H9 (cell line): ENCODE results near the gene TTC23. TPM values are rescaled to one million over a fixed set of nuclear protein-coding genes. Genes with fewer than 3 reads are reported as not detected.

Experiments used
- DNase-seq: peaks from one replicate; pipeline ENCODE4 v3.0.0-alpha.2; 2017
- H2AFZ ChIP-seq: one replicate; pipeline ENCODE4 v1.6.1; 2013; ENCODE audit warnings: mild to moderate bottlenecking, low read length, control low read depth, moderate library complexity
- H2AK5ac ChIP-seq: 2 replicates; pipeline ENCODE4 v1.6.1; 2013; ENCODE audit warnings: low read length, control low read depth, mixed read lengths; ENCODE audit not compliant: insufficient read length
- H2BK120ac ChIP-seq: one replicate; pipeline ENCODE4 v1.6.1; 2013; ENCODE audit warnings: low read depth, mild to moderate bottlenecking, low read length, control low read depth, inconsistent platforms; ENCODE audit not compliant: poor library complexity, severe bottlenecking
- H2BK12ac ChIP-seq: 2 replicates; pipeline ENCODE4 v1.6.1; 2013; ENCODE audit warnings: low read length, control low read depth, mixed read lengths, low read depth; ENCODE audit not compliant: insufficient read length
- H2BK15ac ChIP-seq: 2 replicates; pipeline ENCODE4 v1.6.1; 2013; ENCODE audit warnings: low read depth, low read length, control low read depth
- H2BK20ac ChIP-seq: one replicate; pipeline ENCODE4 v1.6.1; 2013; ENCODE audit warnings: low read depth, mild to moderate bottlenecking, low read length, control low read depth, inconsistent platforms; ENCODE audit not compliant: poor library complexity, severe bottlenecking
- H2BK5ac ChIP-seq: 2 replicates; pipeline ENCODE4 v1.6.1; 2013; ENCODE audit warnings: low read length, control low read depth, mixed read lengths; ENCODE audit not compliant: insufficient read length
- H3K14ac ChIP-seq: 2 replicates; pipeline ENCODE4 v1.6.1; 2013; ENCODE audit warnings: low read length, control low read depth; ENCODE audit not compliant: insufficient read depth
- H3K18ac ChIP-seq: 2 replicates; pipeline ENCODE4 v1.6.1; 2013; ENCODE audit warnings: low read depth, mild to moderate bottlenecking, mixed read lengths, low read length, control low read depth; ENCODE audit not compliant: insufficient read length
- H3K23ac ChIP-seq: 2 replicates; pipeline ENCODE4 v1.6.1; 2013; ENCODE audit warnings: low read length, control low read depth, mixed read lengths, low read depth; ENCODE audit not compliant: insufficient read length
- H3K23me2 ChIP-seq: 2 replicates; pipeline ENCODE4 v1.6.1; 2013; ENCODE audit warnings: low read depth, mild to moderate bottlenecking, mixed read lengths, low read length, control low read depth; ENCODE audit not compliant: insufficient read length, poor library complexity, severe bottlenecking
- H3K27ac ChIP-seq: 2 replicates; pipeline ENCODE4 v1.5.1; 2013; ENCODE audit warnings: low read length, control low read depth, mixed read lengths, low read depth; ENCODE audit not compliant: insufficient read length
- H3K27me3 ChIP-seq: 2 replicates; pipeline ENCODE4 v1.6.1; 2013; ENCODE audit warnings: low read length, control low read depth, inconsistent platforms; ENCODE audit not compliant: insufficient read depth
- H3K4ac ChIP-seq: 2 replicates; pipeline ENCODE4 v1.6.1; 2013; ENCODE audit warnings: low read depth, mild to moderate bottlenecking, control low read depth, inconsistent platforms, low read length, moderate library complexity
- H3K4me1 ChIP-seq: 2 replicates; pipeline ENCODE4 v1.6.1; 2013; ENCODE audit warnings: low read length, control low read depth, inconsistent platforms; ENCODE audit not compliant: insufficient read depth
- H3K4me2 ChIP-seq: 2 replicates; pipeline ENCODE4 v1.6.1; 2013; ENCODE audit warnings: low read length, control low read depth, mixed read lengths; ENCODE audit not compliant: insufficient read length, insufficient read depth
- H3K56ac ChIP-seq: 2 replicates; pipeline ENCODE4 v1.6.1; 2013; ENCODE audit warnings: low read depth, mild to moderate bottlenecking, mixed read lengths, low read length, control low read depth; ENCODE audit not compliant: insufficient read length
- H3K79me1 ChIP-seq: 2 replicates; pipeline ENCODE4 v1.6.1; 2013; ENCODE audit warnings: low read depth, mild to moderate bottlenecking, moderate library complexity, low read length, control low read depth, inconsistent platforms; ENCODE audit not compliant: insufficient read depth, poor library complexity, severe bottlenecking
- H3K79me2 ChIP-seq: 2 replicates; pipeline ENCODE4 v1.6.1; 2013; ENCODE audit warnings: low read length, control low read depth, inconsistent platforms; ENCODE audit not compliant: insufficient read depth
- H3K9ac ChIP-seq: 2 replicates; pipeline ENCODE4 v1.6.1; 2013; ENCODE audit warnings: low read length, control low read depth, mixed read lengths; ENCODE audit not compliant: insufficient read length; ENCODE audit errors: extremely low read depth
- H3K9me3 ChIP-seq: one replicate; pipeline ENCODE4 v1.6.1; 2013; ENCODE audit warnings: low read depth, low read length, inconsistent platforms; ENCODE audit not compliant: control insufficient read depth
- H3T11ph ChIP-seq: one replicate; pipeline ENCODE4 v1.6.1; 2013; ENCODE audit warnings: mild to moderate bottlenecking, low read length, control low read depth, inconsistent platforms
- H4K20me1 ChIP-seq: one replicate; pipeline ENCODE4 v1.6.1; 2013; ENCODE audit not compliant: control insufficient read depth, insufficient read length, insufficient read depth
- H4K5ac ChIP-seq: 2 replicates; pipeline ENCODE4 v1.6.1; 2013; ENCODE audit warnings: low read depth, mild to moderate bottlenecking, mixed read lengths, low read length, control low read depth; ENCODE audit not compliant: insufficient read length
- H4K8ac ChIP-seq: replicated peaks from 2 replicates; pipeline ENCODE4 v1.6.1; 2013; ENCODE audit warnings: low read length, control low read depth, mixed read lengths, low read depth; ENCODE audit not compliant: insufficient read length
- H4K91ac ChIP-seq: 2 replicates; pipeline ENCODE4 v1.6.1; 2013; ENCODE audit warnings: low read depth, mild to moderate bottlenecking, moderate library complexity, mixed read lengths, low read length, control low read depth; ENCODE audit not compliant: insufficient read length
- H3K27ac Mint-ChIP-seq, 3 experiments: 2 replicates in 2 of 3; 3 replicates in 1 of 3; pipeline ENCODE4 v1.8.0; 2020 to 2021; ENCODE audit warnings: mixed read lengths in 3 of 3, mild to moderate bottlenecking in 1 of 3, moderate library complexity in 1 of 3
- H3K27me3 Mint-ChIP-seq: 2 replicates; pipeline ENCODE4 v1.8.0; 2021; ENCODE audit warnings: low read depth, mild to moderate bottlenecking, moderate library complexity, mixed read lengths
- H3K36me3 Mint-ChIP-seq, 3 experiments: 2 replicates in 2 of 3; 3 replicates in 1 of 3; pipeline ENCODE4 v1.8.0; 2020 to 2021; ENCODE audit warnings: low read depth in 3 of 3, mixed read lengths in 3 of 3; ENCODE audit not compliant: insufficient read depth in 1 of 3
- H3K4me1 Mint-ChIP-seq, 2 experiments: 2 replicates each; pipeline ENCODE4 v1.8.0; 2020; ENCODE audit warnings: mixed read lengths in 2 of 2
- H3K4me3 Mint-ChIP-seq, 2 experiments: 2 replicates in 1 of 2; 3 replicates in 1 of 2; pipeline ENCODE4 v1.8.0; 2020 to 2021; ENCODE audit warnings: mild to moderate bottlenecking in 2 of 2, mixed read lengths in 2 of 2, moderate library complexity in 1 of 2
- H3K9me3 Mint-ChIP-seq, 2 experiments: 2 replicates in 1 of 2; 3 replicates in 1 of 2; pipeline ENCODE4 v1.8.0; 2020; ENCODE audit warnings: mild to moderate bottlenecking in 2 of 2, mixed read lengths in 2 of 2, moderate library complexity in 1 of 2
- WGBS: extraction: QIAGEN DNeasy Blood & Tissue Kit; methylation state at CpG from one replicate; pipeline ENCODE4 v1.1.7; 2013; ENCODE audit warnings: missing lambda C conversion rate, low lambda C conversion rate, mixed read lengths; ENCODE audit not compliant: insufficient read length; ENCODE audit errors: extremely low coverage; 5-methylcytosine and 5-hydroxymethylcytosine counted together
- total RNA-seq: library from RNA; stranded (reverse); gene quantifications from 2 replicates; pipeline ENCODE4 v1.2.1, GENCODE V29; 2021
- TF ChIP-seq, protein P1 (sequence below): fragments of 200-600 bp; sonication (generic); conservative IDR thresholded peaks from 3 replicates; pipeline ENCODE4 v1.8.0; 2021; ENCODE audit warnings: antibody characterized with exemption, mild to moderate bottlenecking

The TTC23 gene
- total RNA-seq, 1 experiment from 2014 or later, result 14.3 TPM

DNA sequence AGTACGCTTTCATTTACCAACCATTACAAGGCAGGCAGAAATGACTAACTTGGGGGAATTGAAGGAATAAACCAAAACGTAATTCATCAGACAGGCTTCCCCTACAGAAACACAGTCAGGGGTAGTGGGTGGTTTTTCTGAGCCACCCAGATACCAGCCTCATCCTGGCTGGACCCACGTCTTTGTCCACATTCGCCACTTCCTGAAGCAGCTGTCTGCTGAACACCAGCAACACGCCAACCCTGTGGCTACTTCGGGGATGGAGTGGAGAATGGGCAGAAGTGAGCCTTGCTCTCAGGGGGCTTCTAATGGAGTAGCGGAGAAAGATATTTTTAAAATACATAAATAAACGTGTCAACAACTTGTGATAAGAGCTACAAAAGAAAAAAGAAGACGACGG is 104.4 kb downstream of the TTC23 start:
- no peak overlapping the region for H3K4me3 Mint-ChIP-seq

More for the DNA sequence above, 104.4 kb downstream of the TTC23 start:
- peaks cover 37 to 45% of the 10 kb centered on the region in 2 experiments for H3K4me1 Mint-ChIP-seq
- Histone ChIP-seq H4K91ac (no peak overlapping the region), H3K79me1 (no peaks in the 10 kb centered on the region), H3K27me3 (no peaks in the 10 kb centered on the region), H3K9me3 (no peaks in the 10 kb centered on the region), H4K20me1 (no peaks in the 10 kb centered on the region), H2BK20ac (no peak overlapping the region), H3K79me2 (no peaks in the 10 kb centered on the region), H2BK12ac (no peak overlapping the region), H3K14ac (no peak overlapping the region), H2BK5ac (no peak overlapping the region), H2BK15ac (no peak overlapping the region), H3T11ph (no peak overlapping the region), H2AK5ac (no peak overlapping the region), H3K4me2 (no peak overlapping the region), H3K9ac (no peak overlapping the region), H4K8ac (no peak overlapping the region), H3K56ac (no peak overlapping the region), H3K4ac (no peak overlapping the region), H2BK120ac (no peak overlapping the region), H3K23ac (no peak overlapping the region), H3K23me2 (no peaks in the 10 kb centered on the region), H4K5ac (no peak overlapping the region), H3K27ac (no peak overlapping the region), H3K4me1 (peaks cover 8% of the 10 kb centered on the region), H3K18ac (no peak overlapping the region), H2AFZ (no peak overlapping the region)
- TF ChIP-seq, protein P1, sequence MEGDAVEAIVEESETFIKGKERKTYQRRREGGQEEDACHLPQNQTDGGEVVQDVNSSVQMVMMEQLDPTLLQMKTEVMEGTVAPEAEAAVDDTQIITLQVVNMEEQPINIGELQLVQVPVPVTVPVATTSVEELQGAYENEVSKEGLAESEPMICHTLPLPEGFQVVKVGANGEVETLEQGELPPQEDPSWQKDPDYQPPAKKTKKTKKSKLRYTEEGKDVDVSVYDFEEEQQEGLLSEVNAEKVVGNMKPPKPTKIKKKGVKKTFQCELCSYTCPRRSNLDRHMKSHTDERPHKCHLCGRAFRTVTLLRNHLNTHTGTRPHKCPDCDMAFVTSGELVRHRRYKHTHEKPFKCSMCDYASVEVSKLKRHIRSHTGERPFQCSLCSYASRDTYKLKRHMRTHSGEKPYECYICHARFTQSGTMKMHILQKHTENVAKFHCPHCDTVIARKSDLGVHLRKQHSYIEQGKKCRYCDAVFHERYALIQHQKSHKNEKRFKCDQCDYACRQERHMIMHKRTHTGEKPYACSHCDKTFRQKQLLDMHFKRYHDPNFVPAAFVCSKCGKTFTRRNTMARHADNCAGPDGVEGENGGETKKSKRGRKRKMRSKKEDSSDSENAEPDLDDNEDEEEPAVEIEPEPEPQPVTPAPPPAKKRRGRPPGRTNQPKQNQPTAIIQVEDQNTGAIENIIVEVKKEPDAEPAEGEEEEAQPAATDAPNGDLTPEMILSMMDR, result no peak
- no peak for DNase-seq
- no CpG with 5 or more reads among the region's 10 CpGs for WGBS
- peaks cover 5 to 9% (median 8%) of the 10 kb centered on the region in 3 experiments for H3K36me3 Mint-ChIP-seq
- H3K27me3 Mint-ChIP-seq, result no peaks in the 10 kb centered on the region
- H3K27ac Mint-ChIP-seq, result no peak overlapping the region
- H3K9me3 Mint-ChIP-seq, result peaks cover 0 to 3% of the 10 kb centered on the region in 2 experiments; a peak in 1 of 5 replicates
